Neutrophil (primary cell): ENCODE measurements around the gene IP6K3.

Experiments used
- H3K27ac ChIP-seq: fragments of 200-600 bp; sonication (generic); 2 replicates; pipeline ENCODE4 v1.5.1; 2016; ENCODE audit warnings: mild to moderate bottlenecking, moderate library complexity
- H3K27me3 ChIP-seq: fragments of 200-600 bp; sonication (generic); 2 replicates; pipeline ENCODE4 v1.6.0; 2016; ENCODE audit warnings: mild to moderate bottlenecking
- H3K36me3 ChIP-seq: fragments of 200-600 bp; sonication (generic); 2 replicates; pipeline ENCODE4 v1.5.1; 2017
- H3K4me1 ChIP-seq, 2 experiments: fragments of 200-600 bp in 1 of 2; sonication (generic) in 1 of 2; 1 replicate in 1 of 2; 2 replicates in 1 of 2; pipeline versions ENCODE4 v1.5.1 to v1.6.1; 2013 to 2016; ENCODE audit warnings: low read depth in 1 of 2, low read length in 1 of 2, mild to moderate bottlenecking in 1 of 2, moderate library complexity in 1 of 2; ENCODE audit not compliant: control insufficient read depth in 1 of 2, insufficient read depth in 1 of 2
- H3K4me3 ChIP-seq, 2 experiments: fragments of 200-600 bp in 1 of 2; sonication (generic) in 1 of 2; 1 replicate in 1 of 2; 2 replicates in 1 of 2; pipeline ENCODE4 v1.5.1; 2013 to 2016; ENCODE audit warnings: low read depth in 1 of 2, low read length in 1 of 2, mild to moderate bottlenecking in 1 of 2, moderate library complexity in 1 of 2
- H3K9me3 ChIP-seq: fragments of 200-600 bp; sonication (generic); 2 replicates; pipeline ENCODE4 v1.5.1; 2016
- CTCF ChIP-seq: fragments of 200-600 bp; sonication (generic); IDR thresholded peaks from 2 replicates; pipeline ENCODE4 v1.5.1; 2016; ENCODE audit warnings: antibody characterized with exemption

IP6K3 gene

DNA sequence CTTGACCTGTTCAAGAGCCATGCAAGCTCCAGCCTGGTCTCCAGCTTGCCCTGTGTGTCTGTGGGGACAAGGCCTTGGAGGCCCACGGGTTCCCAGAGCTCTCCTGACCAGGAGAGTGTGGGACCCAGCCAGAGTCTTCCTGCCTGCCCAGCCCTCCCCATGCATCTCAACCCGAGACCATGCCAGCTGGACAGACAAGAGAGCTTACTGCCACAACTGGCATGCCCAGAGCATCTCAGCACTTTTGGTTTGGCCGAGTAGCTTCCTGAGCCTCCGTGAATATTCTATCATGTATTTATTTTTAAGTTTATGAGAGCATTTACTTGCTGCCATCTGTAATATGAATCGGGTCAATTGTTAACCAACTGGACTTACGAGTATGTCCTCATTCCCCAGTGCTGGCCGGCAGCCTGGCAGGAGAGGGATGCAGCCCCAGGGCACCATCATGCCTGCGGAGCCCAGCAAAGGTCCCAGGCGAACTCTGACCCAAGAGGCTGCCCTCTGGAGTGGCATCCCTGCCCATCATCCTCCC is 14.9 kb downstream of the IP6K3 start:
- Histone ChIP-seq H3K27me3 (no peaks in the 10 kb centered on the region), H3K4me1 (no peaks in the 10 kb centered on the region), H3K9me3 (no peaks in the 10 kb centered on the region), H3K36me3 (no peaks in the 10 kb centered on the region), H3K27ac (no peak overlapping the region), H3K4me3 (no peak overlapping the region)
- TF ChIP-seq CTCF = no peak

DNA sequence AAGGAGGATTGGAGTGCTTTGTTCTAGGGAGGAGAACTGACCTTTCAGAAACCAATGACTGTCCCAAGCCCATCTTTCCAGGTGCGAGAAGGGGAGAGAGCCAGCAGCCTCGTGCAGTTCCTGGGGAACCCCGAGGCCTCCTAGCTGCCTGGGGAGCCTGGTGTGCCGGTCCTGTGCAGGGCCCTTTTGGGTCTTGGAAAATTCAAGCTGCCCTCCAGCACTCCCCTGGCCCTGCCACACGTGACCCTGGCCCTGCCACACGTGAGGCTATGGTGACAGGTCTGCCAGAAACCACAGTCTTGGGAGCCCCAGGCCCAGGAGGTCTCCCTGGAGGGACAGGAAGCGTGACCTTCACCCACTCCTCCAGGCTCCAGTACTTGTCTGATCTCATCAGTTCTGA is 15.7 kb downstream of the IP6K3 start:
- H3K27ac ChIP-seq = no peak overlapping the region
- H3K9me3 ChIP-seq = no peaks in the 10 kb centered on the region
- H3K4me3 ChIP-seq = no peak overlapping the region
- no peaks in the 10 kb centered on the region for H3K4me1 ChIP-seq
- no peaks in the 10 kb centered on the region for H3K27me3 ChIP-seq
- no peaks in the 10 kb centered on the region for H3K36me3 ChIP-seq
- TF ChIP-seq CTCF = no peak

DNA sequence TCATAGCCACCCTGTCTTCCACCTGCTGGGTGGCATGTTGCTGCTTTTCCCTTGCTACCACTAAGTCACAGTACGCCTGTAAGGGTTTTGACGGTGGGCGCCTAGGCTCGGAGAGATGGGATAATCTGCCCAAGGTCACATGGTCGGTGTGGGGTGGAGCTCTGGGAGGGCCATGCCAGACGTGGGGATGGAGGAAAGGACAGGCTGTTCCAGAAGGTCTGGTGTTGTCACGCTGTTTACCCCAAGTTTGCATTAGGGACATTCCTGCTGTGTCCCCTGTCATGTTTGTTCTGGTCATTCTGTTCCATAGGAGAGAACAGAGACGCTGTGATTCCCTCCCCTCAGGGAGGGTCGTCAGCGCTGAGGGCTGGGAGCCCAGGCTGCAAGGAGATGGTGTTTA is 16.1 kb downstream of the IP6K3 start:
- H3K36me3 ChIP-seq = no peaks in the 10 kb centered on the region
- H3K27me3 ChIP-seq = no peaks in the 10 kb centered on the region
- H3K4me3 ChIP-seq = no peak overlapping the region
- no peak overlapping the region for H3K27ac ChIP-seq
- H3K9me3 ChIP-seq = no peaks in the 10 kb centered on the region
- no peaks in the 10 kb centered on the region for H3K4me1 ChIP-seq
- no peak for TF ChIP-seq CTCF

DNA sequence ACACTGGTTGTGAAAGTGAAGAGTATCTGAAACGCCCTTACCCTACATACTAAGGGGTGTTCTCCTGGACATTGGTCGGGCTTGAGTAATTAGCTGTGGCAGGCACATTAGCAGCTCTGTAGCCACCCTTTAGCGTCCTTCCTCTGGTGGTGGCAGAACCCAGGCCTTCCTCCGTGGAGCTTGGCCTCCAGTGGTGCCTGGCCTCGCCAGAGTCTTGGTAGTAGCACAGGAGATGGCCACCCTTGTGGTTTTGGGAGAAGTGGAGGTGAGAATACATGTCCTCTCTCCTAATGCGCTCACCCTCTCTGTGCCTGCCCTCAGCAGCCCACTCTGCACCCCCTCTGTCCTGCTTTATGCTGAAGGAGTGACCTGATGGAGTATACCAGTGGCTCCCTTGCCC is 17.6 kb downstream of the IP6K3 start:
- H3K4me3 ChIP-seq = no peak overlapping the region
- H3K36me3 ChIP-seq = no peaks in the 10 kb centered on the region
- no peaks in the 10 kb centered on the region for H3K9me3 ChIP-seq
- H3K27me3 ChIP-seq = peaks cover 6% of the 10 kb centered on the region
- no peaks in the 10 kb centered on the region for H3K4me1 ChIP-seq
- no peak overlapping the region for H3K27ac ChIP-seq
- TF ChIP-seq CTCF = no peak

GRCh38 chr6:33728438-33728837 is 18.3 kb downstream of the IP6K3 start:
- TF ChIP-seq CTCF = no peak
- Histone ChIP-seq H3K4me1 (no peaks in the 10 kb centered on the region), H3K36me3 (no peaks in the 10 kb centered on the region), H3K4me3 (no peak overlapping the region), H3K9me3 (no peaks in the 10 kb centered on the region), H3K27me3 (peaks cover 12% of the 10 kb centered on the region), H3K27ac (no peak overlapping the region)

- H3K4me1 ChIP-seq = no peaks in the 10 kb centered on the region
- H3K9me3 ChIP-seq = no peaks in the 10 kb centered on the region
- H3K27ac ChIP-seq = no peak overlapping the region
- H3K27me3 ChIP-seq = peaks cover 18% of the 10 kb centered on the region
- H3K36me3 ChIP-seq = no peaks in the 10 kb centered on the region
- no peak overlapping the region for H3K4me3 ChIP-seq
- TF ChIP-seq CTCF = no peak
These were observed 18.8 kb downstream of the IP6K3 start for GRCh38 chr6:33727932-33728331.
